Measurements from ENCODE around the gene RHOBTB3. TPM values are rescaled to one million over a fixed set of nuclear protein-coding genes. Genes with fewer than 3 reads are reported as not detected.
"Not testable (repeated sequence)": the region's sequence is repeated elsewhere in the genome, so short reads cannot be mapped to it uniquely, and the experiment has no call there.

RHOBTB3 gene
- total RNA-seq, 4 donors from 2014 or later = 70.6 to 126 (median 80.1) TPM

- Histone ChIP-seq H3K4me3 (no peak overlapping the region), H3K27ac (no peak overlapping the region), H3K36me3 (no peaks in the 10 kb centered on the region), H3K9me3 (no peaks in the 10 kb centered on the region), H3K27me3 (no peaks in the 10 kb centered on the region), H3K4me1 (no peaks in the 10 kb centered on the region)
- DNase-seq = no peak
- intact Hi-C loops (cut with DNase I; ENCODE audit: low total_unique reads) = no loop called here
- no peak for TF ChIP-seq POLR2A (IDR thresholded peaks at IDR 0.05)
- TF ChIP-seq, protein P1, sequence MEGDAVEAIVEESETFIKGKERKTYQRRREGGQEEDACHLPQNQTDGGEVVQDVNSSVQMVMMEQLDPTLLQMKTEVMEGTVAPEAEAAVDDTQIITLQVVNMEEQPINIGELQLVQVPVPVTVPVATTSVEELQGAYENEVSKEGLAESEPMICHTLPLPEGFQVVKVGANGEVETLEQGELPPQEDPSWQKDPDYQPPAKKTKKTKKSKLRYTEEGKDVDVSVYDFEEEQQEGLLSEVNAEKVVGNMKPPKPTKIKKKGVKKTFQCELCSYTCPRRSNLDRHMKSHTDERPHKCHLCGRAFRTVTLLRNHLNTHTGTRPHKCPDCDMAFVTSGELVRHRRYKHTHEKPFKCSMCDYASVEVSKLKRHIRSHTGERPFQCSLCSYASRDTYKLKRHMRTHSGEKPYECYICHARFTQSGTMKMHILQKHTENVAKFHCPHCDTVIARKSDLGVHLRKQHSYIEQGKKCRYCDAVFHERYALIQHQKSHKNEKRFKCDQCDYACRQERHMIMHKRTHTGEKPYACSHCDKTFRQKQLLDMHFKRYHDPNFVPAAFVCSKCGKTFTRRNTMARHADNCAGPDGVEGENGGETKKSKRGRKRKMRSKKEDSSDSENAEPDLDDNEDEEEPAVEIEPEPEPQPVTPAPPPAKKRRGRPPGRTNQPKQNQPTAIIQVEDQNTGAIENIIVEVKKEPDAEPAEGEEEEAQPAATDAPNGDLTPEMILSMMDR (IDR thresholded peaks at IDR 0.05) = no peak
Measured at GRCh38 chr5:95690333-95690732, 40.8 kb upstream of the RHOBTB3 start.

GRCh38 chr5:95697781-95698681 lies 33.1 kb upstream of the RHOBTB3 start:
- Histone ChIP-seq H3K27ac (no peak overlapping the region), H3K36me3 (no peaks in the 10 kb centered on the region), H3K9me3 (no peaks in the 10 kb centered on the region), H3K4me1 (no peaks in the 10 kb centered on the region), H3K27me3 (no peaks in the 10 kb centered on the region), H3K4me3 (no peak overlapping the region)
- intact Hi-C loops (cut with DNase I; ENCODE audit: low total_unique reads) = no loop called here
- TF ChIP-seq, protein P1 (IDR thresholded peaks at IDR 0.05) = no peak
- no peak for TF ChIP-seq POLR2A (IDR thresholded peaks at IDR 0.05)
- DNase-seq = no peak

GRCh38 chr5:95699337-95699736 lies 31.8 kb upstream of the RHOBTB3 start:
- TF ChIP-seq POLR2A (IDR thresholded peaks at IDR 0.05) = no peak
- TF ChIP-seq, protein P1 (IDR thresholded peaks at IDR 0.05) = no peak
- no peak overlapping the region for H3K4me3 ChIP-seq
- no peaks in the 10 kb centered on the region for H3K27me3 ChIP-seq
- intact Hi-C loops (cut with DNase I; ENCODE audit: low total_unique reads) = no loop called here
- H3K36me3 ChIP-seq = no peaks in the 10 kb centered on the region
- no peaks in the 10 kb centered on the region for H3K4me1 ChIP-seq
- no peak overlapping the region for H3K27ac ChIP-seq
- DNase-seq = no peak
- H3K9me3 ChIP-seq = no peaks in the 10 kb centered on the region

- no peaks in the 10 kb centered on the region for H3K9me3 ChIP-seq
- DNase-seq = no peak
- no peaks in the 10 kb centered on the region for H3K36me3 ChIP-seq
- H3K4me3 ChIP-seq = no peak overlapping the region
- TF ChIP-seq, protein P1 (IDR thresholded peaks at IDR 0.05) = no peak
- TF ChIP-seq POLR2A (IDR thresholded peaks at IDR 0.05) = no peak
- no peaks in the 10 kb centered on the region for H3K27me3 ChIP-seq
- intact Hi-C loops (cut with DNase I; ENCODE audit: low total_unique reads) = no loop called here
- no peak overlapping the region for H3K27ac ChIP-seq
- no peaks in the 10 kb centered on the region for H3K4me1 ChIP-seq
Measured at GRCh38 chr5:95701074-95701473, 30.1 kb upstream of the RHOBTB3 start.

GRCh38 chr5:95704150-95704549 lies 27.0 kb upstream of the RHOBTB3 start:
- H3K4me3 ChIP-seq = no peak overlapping the region
- no peak for DNase-seq
- intact Hi-C loops (cut with DNase I; ENCODE audit: low total_unique reads) = no loop called here
- TF ChIP-seq, protein P1 (IDR thresholded peaks at IDR 0.05) = no peak
- TF ChIP-seq POLR2A (IDR thresholded peaks at IDR 0.05) = no peak
- no peaks in the 10 kb centered on the region for H3K9me3 ChIP-seq
- H3K36me3 ChIP-seq = no peaks in the 10 kb centered on the region
- H3K27me3 ChIP-seq = no peaks in the 10 kb centered on the region
- no peak overlapping the region for H3K27ac ChIP-seq
- no peaks in the 10 kb centered on the region for H3K4me1 ChIP-seq

- intact Hi-C loops (cut with DNase I; ENCODE audit: low total_unique reads); H3K27ac ChIP-seq; H3K27me3 ChIP-seq; H3K4me1 ChIP-seq; H3K4me3 ChIP-seq; DNase-seq; H3K9me3 ChIP-seq; H3K36me3 ChIP-seq: not testable (repeated sequence)
Measured at GRCh38 chr5:95706196-95706595, 24.9 kb upstream of the RHOBTB3 start.

Data from uterus (tissue), 4 donors.